ENCODE data around the gene RAD51B. TPM values are rescaled to one million over a fixed set of nuclear protein-coding genes. Genes with fewer than 3 reads are reported as not detected.

The RAD51B gene
- total RNA-seq, 1 experiment from 2014 or later = 16.7 TPM

DNA sequence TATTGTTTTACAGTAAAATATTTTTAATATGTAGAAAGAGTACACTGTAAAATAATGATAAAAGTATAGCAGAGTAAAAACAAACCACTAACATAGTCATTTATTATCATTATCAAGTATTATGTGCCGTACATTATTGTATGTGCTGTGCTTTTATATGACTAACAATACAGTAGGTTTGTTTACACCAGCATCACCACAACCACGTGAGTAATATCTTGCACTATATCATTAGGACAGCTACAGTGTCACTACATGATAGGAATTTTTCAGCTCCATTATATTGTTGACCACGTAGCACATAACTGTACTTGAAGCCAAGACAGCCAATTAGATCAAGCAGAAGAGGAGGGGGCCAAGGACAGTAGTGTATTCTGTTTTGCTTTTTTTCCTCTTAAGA is 415.4 kb downstream of the RAD51B start:
- Histone ChIP-seq H2BK20ac (ENCODE audit: low read depth, low read length, poor library complexity, severe bottlenecking) (no peak overlapping the region), H3K79me1 (ENCODE audit: insufficient read depth, low read depth, low read length, poor library complexity, severe bottlenecking) (no peaks in the 10 kb centered on the region), H2BK120ac (ENCODE audit: low read depth, low read length, poor library complexity, severe bottlenecking) (no peak overlapping the region), H2BK5ac (ENCODE audit: insufficient read length, low read length) (no peak overlapping the region), H3K27me3 (ENCODE audit: insufficient read depth, low read length) (no peaks in the 10 kb centered on the region), H3K4me2 (ENCODE audit: insufficient read depth, insufficient read length, low read length) (no peak overlapping the region), H3K56ac (ENCODE audit: insufficient read length, low read depth, low read length) (no peak overlapping the region), H3T11ph (ENCODE audit: low read length) (no peak overlapping the region), H4K91ac (ENCODE audit: insufficient read length, low read depth, low read length) (no peak overlapping the region), H3K18ac (ENCODE audit: insufficient read length, low read depth, low read length) (no peak overlapping the region), H4K20me1 (ENCODE audit: control insufficient read depth, insufficient read depth, insufficient read length) (no peaks in the 10 kb centered on the region), H3K23me2 (ENCODE audit: insufficient read length, low read depth, low read length, poor library complexity, severe bottlenecking) (no peaks in the 10 kb centered on the region), H3K14ac (ENCODE audit: insufficient read depth, low read length) (no peak overlapping the region), H4K5ac (ENCODE audit: insufficient read length, low read depth, low read length) (no peak overlapping the region), H3K4me1 (ENCODE audit: insufficient read depth, low read length) (peaks cover 9% of the 10 kb centered on the region), H3K27ac (ENCODE audit: insufficient read length, low read depth, low read length) (no peak overlapping the region), H2BK15ac (ENCODE audit: low read depth, low read length) (no peak overlapping the region), H3K4ac (ENCODE audit: low read depth, low read length) (no peak overlapping the region), H3K23ac (ENCODE audit: insufficient read length, low read depth, low read length) (no peak overlapping the region), H3K9ac (ENCODE audit: extremely low read depth, insufficient read length, low read length) (no peak overlapping the region), H2AFZ (ENCODE audit: low read length) (no peak overlapping the region), H2AK5ac (ENCODE audit: insufficient read length, low read length) (no peak overlapping the region), H3K79me2 (ENCODE audit: insufficient read depth, low read length) (no peaks in the 10 kb centered on the region), H3K9me3 (ENCODE audit: control insufficient read depth, low read depth, low read length) (no peaks in the 10 kb centered on the region), H2BK12ac (ENCODE audit: insufficient read length, low read depth, low read length) (no peak overlapping the region), H4K8ac (replicated peaks; ENCODE audit: insufficient read length, low read depth, low read length) (no peak overlapping the region)
- H3K36me3 Mint-ChIP-seq (ENCODE audit: insufficient read depth in 1 of 3, low read depth in 3 of 3) = peaks cover 0 to 1% (median 0%) of the 10 kb centered on the region in 3 experiments; a peak in 2 of 7 replicates
- H3K9me3 Mint-ChIP-seq = no peaks in the 10 kb centered on the region
- no CpG with 5 or more reads among the region's 3 CpGs for WGBS (ENCODE audit: extremely low coverage, insufficient read length, low lambda C conversion rate)
- DNase-seq = no peak
- no peak overlapping the region for H3K4me3 Mint-ChIP-seq
- peaks cover 0 to 3% of the 10 kb centered on the region in 2 experiments; a peak in 1 of 4 replicates for H3K4me1 Mint-ChIP-seq
- no peaks in the 10 kb centered on the region for H3K27me3 Mint-ChIP-seq (ENCODE audit: low read depth)
- TF ChIP-seq, protein P1, sequence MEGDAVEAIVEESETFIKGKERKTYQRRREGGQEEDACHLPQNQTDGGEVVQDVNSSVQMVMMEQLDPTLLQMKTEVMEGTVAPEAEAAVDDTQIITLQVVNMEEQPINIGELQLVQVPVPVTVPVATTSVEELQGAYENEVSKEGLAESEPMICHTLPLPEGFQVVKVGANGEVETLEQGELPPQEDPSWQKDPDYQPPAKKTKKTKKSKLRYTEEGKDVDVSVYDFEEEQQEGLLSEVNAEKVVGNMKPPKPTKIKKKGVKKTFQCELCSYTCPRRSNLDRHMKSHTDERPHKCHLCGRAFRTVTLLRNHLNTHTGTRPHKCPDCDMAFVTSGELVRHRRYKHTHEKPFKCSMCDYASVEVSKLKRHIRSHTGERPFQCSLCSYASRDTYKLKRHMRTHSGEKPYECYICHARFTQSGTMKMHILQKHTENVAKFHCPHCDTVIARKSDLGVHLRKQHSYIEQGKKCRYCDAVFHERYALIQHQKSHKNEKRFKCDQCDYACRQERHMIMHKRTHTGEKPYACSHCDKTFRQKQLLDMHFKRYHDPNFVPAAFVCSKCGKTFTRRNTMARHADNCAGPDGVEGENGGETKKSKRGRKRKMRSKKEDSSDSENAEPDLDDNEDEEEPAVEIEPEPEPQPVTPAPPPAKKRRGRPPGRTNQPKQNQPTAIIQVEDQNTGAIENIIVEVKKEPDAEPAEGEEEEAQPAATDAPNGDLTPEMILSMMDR (conservative IDR thresholded peaks at IDR 0.05) = no peak
- no peak overlapping the region for H3K27ac Mint-ChIP-seq
